Liver (tissue), 9 donors: ENCODE measurements around the gene UPP1. TPM values are rescaled to one million over a fixed set of nuclear protein-coding genes. Genes with fewer than 3 reads are reported as not detected.
"Not testable (repeated sequence)": the region's sequence is repeated elsewhere in the genome, so short reads cannot be mapped to it uniquely, and the experiment has no call there.

Experiments used
- DNase-seq: peaks from one replicate; pipeline ENCODE4 v3.0.0-alpha.2; 2017; ENCODE audit warnings: low spot score
- H3K27ac ChIP-seq, 2 donors: one replicate each; pipeline ENCODE4 v1.7.0; 2013; ENCODE audit warnings: inconsistent platforms in 2 of 2, low read length in 2 of 2, control low read depth in 1 of 2, low read depth in 1 of 2, mild to moderate bottlenecking in 1 of 2
- H3K27me3 ChIP-seq, 4 donors: one replicate each; pipeline versions ENCODE4 v1.6.1 to v1.7.0; 2013; ENCODE audit warnings: low read length in 3 of 4, inconsistent platforms in 1 of 4, mild to moderate bottlenecking in 1 of 4, moderate library complexity in 1 of 4; ENCODE audit not compliant: control insufficient read depth in 4 of 4, insufficient read depth in 4 of 4
- H3K36me3 ChIP-seq, 4 donors: one replicate each; pipeline versions ENCODE4 v1.6.1 to v1.7.0; 2013; ENCODE audit warnings: low read length in 3 of 4, mild to moderate bottlenecking in 3 of 4, low read depth in 1 of 4, moderate library complexity in 1 of 4; ENCODE audit not compliant: control insufficient read depth in 4 of 4, insufficient read depth in 3 of 4
- H3K4me1 ChIP-seq, 4 donors: one replicate each; pipeline versions ENCODE4 v1.6.1 to v1.7.0; 2013; ENCODE audit warnings: low read length in 3 of 4, mild to moderate bottlenecking in 3 of 4, moderate library complexity in 1 of 4; ENCODE audit not compliant: control insufficient read depth in 4 of 4, insufficient read depth in 4 of 4
- H3K4me3 ChIP-seq, 3 donors: one replicate each; pipeline versions ENCODE4 v1.6.1 to v1.7.0; 2013; ENCODE audit warnings: low read length in 3 of 3, control low read depth in 1 of 3, low read depth in 1 of 3, mild to moderate bottlenecking in 1 of 3
- H3K9ac ChIP-seq, 2 donors: one replicate each; pipeline ENCODE4 v1.7.0; 2013; ENCODE audit warnings: low read length in 2 of 2, mild to moderate bottlenecking in 2 of 2, moderate library complexity in 2 of 2, control low read depth in 1 of 2, low read depth in 1 of 2
- H3K9me3 ChIP-seq, 4 donors: one replicate each; pipeline versions ENCODE4 v1.6.1 to v1.7.0; 2013; ENCODE audit warnings: low read length in 3 of 4; ENCODE audit not compliant: control insufficient read depth in 4 of 4
- ATF3 ChIP-seq: IDR thresholded peaks from 2 replicates; pipeline ENCODE4 v1.6.1; 2016; ENCODE audit warnings: antibody characterized with exemption
- CTCF ChIP-seq: fragments of 150-350 bp; IDR thresholded peaks from 2 replicates; pipeline ENCODE4 v1.5.1; 2017; ENCODE audit warnings: improper control_type of control experiment, low read depth, low read length; ENCODE audit not compliant: missing input control
- EGR1 ChIP-seq, 2 donors: IDR thresholded peaks; 2 replicates each; pipeline ENCODE4 v1.6.1; 2016 to 2018; ENCODE audit warnings: antibody characterized with exemption in 2 of 2, low read depth in 2 of 2
- FOXA1 ChIP-seq: IDR thresholded peaks from 2 replicates; pipeline ENCODE4 v1.6.1; 2016; ENCODE audit warnings: antibody characterized with exemption
- FOXA2 ChIP-seq: IDR thresholded peaks from 2 replicates; pipeline ENCODE4 v1.6.1; 2016; ENCODE audit warnings: antibody characterized with exemption
- HNF4G ChIP-seq: IDR thresholded peaks from 2 replicates; pipeline ENCODE4 v1.6.1; 2016; ENCODE audit warnings: antibody characterized with exemption
- MAX ChIP-seq: IDR thresholded peaks from 2 replicates; pipeline ENCODE4 v1.6.1; 2016; ENCODE audit warnings: antibody characterized with exemption
- RAD21 ChIP-seq, 2 donors: IDR thresholded peaks; 2 replicates each; pipeline ENCODE4 v1.6.1; 2016; ENCODE audit warnings: antibody characterized with exemption in 2 of 2, mild to moderate bottlenecking in 2 of 2
- REST ChIP-seq: IDR thresholded peaks from 2 replicates; pipeline ENCODE4 v1.6.1; 2016; ENCODE audit warnings: antibody characterized with exemption, mild to moderate bottlenecking
- RXRA ChIP-seq, 2 donors: IDR thresholded peaks; 2 replicates each; pipeline ENCODE4 v1.6.1; 2017 to 2018; ENCODE audit warnings: antibody characterized with exemption in 2 of 2, mild to moderate bottlenecking in 1 of 2
- SP1 ChIP-seq: IDR thresholded peaks from 2 replicates; pipeline ENCODE4 v1.6.1; 2018; ENCODE audit warnings: antibody characterized with exemption, mild to moderate bottlenecking
- TAF1 ChIP-seq: conservative IDR thresholded peaks from 2 replicates; pipeline ENCODE4 v1.6.1; 2016; ENCODE audit warnings: antibody characterized with exemption, mild to moderate bottlenecking
- YY1 ChIP-seq: IDR thresholded peaks from 2 replicates; pipeline ENCODE4 v1.6.1; 2016; ENCODE audit warnings: antibody characterized with exemption, mild to moderate bottlenecking
- WGBS: extraction: QIAGEN DNeasy Blood & Tissue Kit; methylation state at CpG from one replicate; pipeline ENCODE4 v1.1.7; 2013; 5-methylcytosine and 5-hydroxymethylcytosine counted together
- polyA plus RNA-seq, 2 donors: library from polyadenylated mRNA; stranded (reverse) in 1 of 2; unstranded in 1 of 2; fragments of 200-250 nt in 1 of 2; fragments of >200 nt in 1 of 2; fragmentation: Nextera tagmentation in 1 of 2; extraction: Ambion mirVana in 1 of 2; gene quantifications; one replicate each; pipeline versions ENCODE4 v1.2.1 to v1.2.3, GENCODE V29; 2013 to 2015
- total RNA-seq, 2 donors: library from RNA; depleted of rRNA; stranded (reverse); fragments of >200 nt; gene quantifications; one replicate each; pipeline ENCODE4 v1.2.3, GENCODE V29; 2014
- donor health status: healthy.
- donor health status: healthy.
- donor health status: healthy.
- donor health status: healthy.
- donor health status: healthy.

UPP1 gene
- total and polyA plus RNA-seq, 4 donors: 3.1 to 18.8 (median 9.1) TPM

GRCh38 chr7:48116043-48116442 lies 27.0 kb downstream of the UPP1 start (continued):
- no peak for TF ChIP-seq CTCF

GRCh38 chr7:48118041-48118440 lies 29.0 kb downstream of the UPP1 start:
- 87% methylated on average over 10 of the region's 10 CpGs for WGBS
- Histone ChIP-seq H3K4me1 (no peaks in the 10 kb centered on the region), H3K27me3 (no peaks in the 10 kb centered on the region), H3K27ac (no peak overlapping the region), H3K9me3 (no peaks in the 10 kb centered on the region), H3K36me3 (no peaks in the 10 kb centered on the region), H3K4me3 (no peak overlapping the region), H3K9ac (no peak overlapping the region)
- no peak for DNase-seq
- TF ChIP-seq SP1: no peak
- no peak for TF ChIP-seq RXRA (IDR thresholded peaks at IDR 0.05)
- TF ChIP-seq CTCF: no peak
- no peak for TF ChIP-seq ATF3
- no peak for TF ChIP-seq TAF1
- TF ChIP-seq FOXA1: no peak
- no peak for TF ChIP-seq EGR1 (IDR thresholded peaks at IDR 0.05; ENCODE audit: low read depth in 2 of 2)

GRCh38 chr7:48120536-48120935 lies 31.5 kb downstream of the UPP1 start:
- H3K9me3 ChIP-seq, H3K9ac ChIP-seq, H3K27ac ChIP-seq, H3K4me1 ChIP-seq, H3K4me3 ChIP-seq, DNase-seq, H3K27me3 ChIP-seq, H3K36me3 ChIP-seq: not testable (repeated sequence)
- WGBS: 93% methylated on average over 6 of the region's 6 CpGs

- Histone ChIP-seq H3K36me3 (no peaks in the 10 kb centered on the region), H3K9ac (no peak overlapping the region), H3K4me3 (no peak overlapping the region), H3K4me1 (no peaks in the 10 kb centered on the region), H3K9me3 (no peaks in the 10 kb centered on the region), H3K27me3 (no peaks in the 10 kb centered on the region), H3K27ac (no peak overlapping the region)
- no peak for TF ChIP-seq MAX
- no peak for TF ChIP-seq TAF1
- no peak for TF ChIP-seq HNF4G
- no peak for TF ChIP-seq RAD21 (IDR thresholded peaks at IDR 0.05)
- TF ChIP-seq YY1: no peak
- TF ChIP-seq EGR1 (IDR thresholded peaks at IDR 0.05; ENCODE audit: low read depth in 2 of 2): no peak
- TF ChIP-seq FOXA2: no peak
- TF ChIP-seq CTCF: no peak
- no peak for TF ChIP-seq REST
- DNase-seq: no peak
- 91% methylated on average over 2 of the region's 2 CpGs for WGBS
These were observed 37.0 kb downstream of the UPP1 start for GRCh38 chr7:48126037-48126436.
